Lower leg skin (tissue), 3 donors: Measurements from ENCODE around the gene MGRN1.

ENCODE experiments used
- CTCF ChIP-seq, 3 donors: fragments of 450-650 bp; IDR thresholded peaks; one replicate each; pipeline ENCODE4 v1.5.1; 2016; ENCODE audit warnings: antibody characterized with exemption in 3 of 3, mild to moderate bottlenecking in 3 of 3, moderate library complexity in 2 of 3
- POLR2A ChIP-seq, 2 donors: fragments of 450-650 bp; IDR thresholded peaks; one replicate each; pipeline ENCODE4 v1.6.1; 2016 to 2017; ENCODE audit warnings: antibody characterized with exemption in 2 of 2, mild to moderate bottlenecking in 1 of 2, moderate library complexity in 1 of 2

GRCh38 chr16:4684058-4684715 lies 59.6 kb downstream of the MGRN1 start:
- TF ChIP-seq CTCF (IDR thresholded peaks at IDR 0.05) (no peak), POLR2A (IDR thresholded peaks at IDR 0.05) (no peak)
